Measurements from ENCODE around the gene KCNG3.

Gene KCNG3

GRCh38 chr2:42448163-42448562 is 45.6 kb downstream of the KCNG3 start:
- H3K4me1 Mint-ChIP-seq, result no peaks in the 10 kb centered on the region
- peaks cover 11% of the 10 kb centered on the region for H3K27me3 Mint-ChIP-seq (ENCODE audit: low read depth, poor library complexity)
- no peak for TF ChIP-seq CTCF (IDR thresholded peaks at IDR 0.05)
- H3K27ac Mint-ChIP-seq, result no peak overlapping the region
- H3K36me3 Mint-ChIP-seq (ENCODE audit: low read depth), result no peaks in the 10 kb centered on the region
- H3K4me3 Mint-ChIP-seq, result no peak overlapping the region
- H3K9me3 Mint-ChIP-seq, result no peaks in the 10 kb centered on the region
- no peak for DNase-seq

GRCh38 chr2:42446503-42447271 is 47.1 kb downstream of the KCNG3 start:
- peaks cover 7% of the 10 kb centered on the region for H3K27me3 Mint-ChIP-seq (ENCODE audit: low read depth, poor library complexity)
- H3K36me3 Mint-ChIP-seq (ENCODE audit: low read depth), result no peaks in the 10 kb centered on the region

GRCh38 chr2:42443718-42444399 is 49.9 kb downstream of the KCNG3 start:
- H3K4me3 Mint-ChIP-seq, result no peak overlapping the region
- no peaks in the 10 kb centered on the region for H3K36me3 Mint-ChIP-seq (ENCODE audit: low read depth)
- H3K9me3 Mint-ChIP-seq, result no peaks in the 10 kb centered on the region
- H3K4me1 Mint-ChIP-seq, result no peaks in the 10 kb centered on the region
- TF ChIP-seq CTCF (IDR thresholded peaks at IDR 0.05), result no peak
- H3K27me3 Mint-ChIP-seq (ENCODE audit: low read depth, poor library complexity), result peaks cover 2% of the 10 kb centered on the region
- DNase-seq, result no peak
- no peak overlapping the region for H3K27ac Mint-ChIP-seq

More at GRCh38 chr2:42446503-42447271, 47.1 kb downstream of the KCNG3 start:
- Mint-ChIP-seq H3K9me3 (no peaks in the 10 kb centered on the region), H3K4me1 (no peaks in the 10 kb centered on the region), H3K27ac (no peak overlapping the region), H3K4me3 (no peak overlapping the region)
- no peak for TF ChIP-seq CTCF (IDR thresholded peaks at IDR 0.05)
- DNase-seq, result no peak

GRCh38 chr2:42442774-42443173 is 51.0 kb downstream of the KCNG3 start:
- no peaks in the 10 kb centered on the region for H3K4me1 Mint-ChIP-seq
- no peaks in the 10 kb centered on the region for H3K9me3 Mint-ChIP-seq
- DNase-seq, result no peak
- TF ChIP-seq CTCF (IDR thresholded peaks at IDR 0.05), result no peak
- no peak overlapping the region for H3K4me3 Mint-ChIP-seq
- H3K36me3 Mint-ChIP-seq (ENCODE audit: low read depth), result no peaks in the 10 kb centered on the region
- H3K27me3 Mint-ChIP-seq (ENCODE audit: low read depth, poor library complexity), result peaks cover 2% of the 10 kb centered on the region
- H3K27ac Mint-ChIP-seq, result no peak overlapping the region

- Mint-ChIP-seq H3K9me3 (no peaks in the 10 kb centered on the region), H3K36me3 (ENCODE audit: low read depth) (no peaks in the 10 kb centered on the region), H3K4me1 (no peaks in the 10 kb centered on the region), H3K4me3 (no peak overlapping the region), H3K27ac (no peak overlapping the region), H3K27me3 (ENCODE audit: low read depth, poor library complexity) (peaks cover 4% of the 10 kb centered on the region)
- DNase-seq, result no peak
- TF ChIP-seq CTCF (IDR thresholded peaks at IDR 0.05), result no peak
Measured at GRCh38 chr2:42438685-42439084, 55.1 kb downstream of the KCNG3 start.
